ENCODE results near the gene CFAP54. TPM values are rescaled to one million over a fixed set of nuclear protein-coding genes. Genes with fewer than 3 reads are reported as not detected.

CFAP54 gene
- polyA plus RNA-seq, 2 of the 4 experiments (the other 2 are of a cell fraction) = 0.70 to 1.2 TPM

- H3K9me3 ChIP-seq = no peaks in the 10 kb centered on the region
- H3K4me2 ChIP-seq = no peak overlapping the region
- ATAC-seq (no peak), FAIRE-seq (no peak), DNase-seq (ENCODE audit: low read depth in 1 of 2, low spot score in 1 of 2) (no peak)
- no peaks in the 10 kb centered on the region for H3K4me1 ChIP-seq
- TF ChIP-seq RCOR1 (IDR thresholded peaks at IDR 0.05; ENCODE audit: low read depth, low read length) (no peak), ELK1 (IDR thresholded peaks at IDR 0.05; ENCODE audit: low read depth, low read length) (no peak), TFCP2L1 (CRISPR knock-in tag; IDR thresholded peaks at IDR 0.05) (no peak), NR3C1 (IDR thresholded peaks at IDR 0.05) (no peak), MAX (IDR thresholded peaks at IDR 0.05) (no peak), JUNB (IDR thresholded peaks at IDR 0.05) (no peak), KDM5A (IDR thresholded peaks at IDR 0.05) (no peak), REST (IDR thresholded peaks at IDR 0.05) (no peak), PBX3 (IDR thresholded peaks at IDR 0.05) (no peak), ZSCAN20 (CRISPR knock-in tag; IDR thresholded peaks at IDR 0.05) (no peak), KDM1A (IDR thresholded peaks at IDR 0.05; ENCODE audit: low read depth) (no peak), JUN (IDR thresholded peaks at IDR 0.05) (no peak), ZC3H11A (IDR thresholded peaks at IDR 0.05) (no peak), CBX2 (IDR thresholded peaks at IDR 0.05; ENCODE audit: borderline replicate concordance, low read depth) (no peak), ZFP36 (IDR thresholded peaks at IDR 0.05; ENCODE audit: borderline replicate concordance, partially characterized antibody) (no peak)
- ChIA-PET POLR2A (no interaction called here), CTCF (no interaction called here)
- WGBS (ENCODE audit: missing lambda C conversion rate) = 41% methylated on average over 3 of the region's 3 CpGs
- H3K4me3 ChIP-seq = no peak overlapping the region
- no peak overlapping the region for H3K27ac ChIP-seq
Measured at GRCh38 chr12:96452261-96452922, 37.0 kb upstream of the CFAP54 start.

- ATAC-seq (no peak), DNase-seq (ENCODE audit: low read depth in 1 of 2, low spot score in 1 of 2) (no peak), FAIRE-seq (no peak)
- TF ChIP-seq RAD21 (conservative IDR thresholded peaks at IDR 0.05 in 1 of 2, IDR thresholded peaks at IDR 0.05 in 1 of 2) (no peak), ATOH8 (CRISPR knock-in tag; IDR thresholded peaks at IDR 0.05; ENCODE audit: low read depth) (no peak), JUNB (IDR thresholded peaks at IDR 0.05) (no peak)
- Histone ChIP-seq H3K4me2 (no peak overlapping the region), H3K4me3 (no peak overlapping the region), H3K9me3 (no peaks in the 10 kb centered on the region), H3K4me1 (no peaks in the 10 kb centered on the region), H3K27ac (no peak overlapping the region)
- POLR2A ChIA-PET = no interaction called here
- CTCF ChIA-PET = interaction anchor here (0.7 to 2.2 kb wide), 5 partner anchors 8 to 393 kb away, joined by 3 to 7 read pairs (median 3); partner anchors contain the start of gene CFAP54
Measured at GRCh38 chr12:96454396-96454795, 35.0 kb upstream of the CFAP54 start.
